T-cell (primary cell): ENCODE measurements around the gene PPM1M. TPM values are rescaled to one million over a fixed set of nuclear protein-coding genes. Genes with fewer than 3 reads are reported as not detected.

Source experiments
- ATAC-seq, 4 experiments: fragments of 200-7000 bp in 3 of 4; fragments of 150-1000 bp in 1 of 4; cut with Tn5 transposase; replicated peaks in 1 of 4; 1 replicate in 3 of 4; 2 replicates in 1 of 4; pipeline ENCODE4 v1.10.0; 2021; ENCODE audit warnings: moderate library complexity in 3 of 4, mild to moderate bottlenecking in 2 of 4, moderate number of reproducible peaks in 1 of 4
- CTCF ChIA-PET, 2 donors: fragments of 300-600 bp; sonication (Branson Sonifier 250); formaldehyde crosslinking; loops; one replicate each; lab custom pipeline; 2022; ENCODE audit warnings: antibody characterized with exemption in 2 of 2; lab: Charles Lee
- POLR2A ChIA-PET, 2 donors: fragments of 300-600 bp; sonication (Branson Sonifier 250); formaldehyde crosslinking; loops; one replicate each; lab custom pipeline; 2022; ENCODE audit warnings: antibody characterized with exemption in 2 of 2; lab: Charles Lee
- DNase-seq, 35 experiments: peaks; one replicate each; pipeline versions ENCODE4 v3.0.0 to v3.0.0-alpha.2; 2013 to 2023
- H3K27ac ChIP-seq: one replicate; pipeline ENCODE4 v1.5.1; 2013; ENCODE audit warnings: low read length
- H3K27me3 ChIP-seq, 2 experiments: replicated peaks in 1 of 2; 1 replicate in 1 of 2; 2 replicates in 1 of 2; pipeline versions ENCODE4 v1.6.1 to v1.7.0; 2013; ENCODE audit warnings: low read length in 1 of 2, mixed read lengths in 1 of 2; ENCODE audit not compliant: control insufficient read depth in 2 of 2, insufficient read depth in 2 of 2; ENCODE audit errors: extremely low read depth in 1 of 2
- H3K36me3 ChIP-seq, 2 donors: 1 replicate in 1 of 2; 2 replicates in 1 of 2; pipeline versions ENCODE4 v1.6.1 to v1.7.0; 2013; ENCODE audit warnings: low read length in 1 of 2; ENCODE audit not compliant: control insufficient read depth in 2 of 2, insufficient read depth in 1 of 2; ENCODE audit errors: extremely low read depth in 1 of 2
- H3K4me1 ChIP-seq, 2 experiments: 1 replicate in 1 of 2; 2 replicates in 1 of 2; pipeline versions ENCODE4 v1.6.1 to v1.7.0; 2013; ENCODE audit warnings: low read length in 2 of 2, mixed read lengths in 1 of 2; ENCODE audit not compliant: insufficient read depth in 2 of 2, control insufficient read depth in 1 of 2; ENCODE audit errors: extremely low read depth in 1 of 2
- H3K4me3 ChIP-seq, 2 donors: 1 replicate in 1 of 2; 2 replicates in 1 of 2; pipeline versions ENCODE4 v1.5.1 to v1.7.0; 2013; ENCODE audit warnings: mild to moderate bottlenecking in 2 of 2, low read length in 1 of 2, moderate library complexity in 1 of 2; ENCODE audit not compliant: control insufficient read depth in 1 of 2; ENCODE audit errors: extremely low read depth in 1 of 2
- H3K9me3 ChIP-seq: 2 replicates; pipeline ENCODE4 v1.7.0; 2013
- H3K27ac Mint-ChIP-seq, 2 donors: one replicate each; pipeline ENCODE4 v1.8.0; 2020 to 2021; ENCODE audit warnings: mild to moderate bottlenecking in 2 of 2, mixed read lengths in 2 of 2
- H3K27me3 Mint-ChIP-seq, 2 donors: one replicate each; pipeline ENCODE4 v1.8.0; 2021 to 2022; ENCODE audit warnings: mixed read lengths in 2 of 2
- H3K36me3 Mint-ChIP-seq: one replicate; pipeline ENCODE4 v1.8.0; 2021; ENCODE audit warnings: mixed read lengths
- H3K4me1 Mint-ChIP-seq, 3 donors: one replicate each; pipeline ENCODE4 v1.8.0; 2020 to 2022; ENCODE audit warnings: mixed read lengths in 3 of 3, mild to moderate bottlenecking in 1 of 3
- H3K4me3 Mint-ChIP-seq, 3 donors: one replicate each; pipeline ENCODE4 v1.8.0; 2020 to 2022; ENCODE audit warnings: mild to moderate bottlenecking in 3 of 3, mixed read lengths in 3 of 3, moderate library complexity in 3 of 3
- H3K9me3 Mint-ChIP-seq, 3 donors: one replicate each; pipeline ENCODE4 v1.8.0; 2020 to 2022; ENCODE audit warnings: mixed read lengths in 3 of 3
- WGBS: methylation state at CpG from one replicate; pipeline ENCODE4 v1.1.5; 2013; ENCODE audit warnings: missing lambda C conversion rate; ENCODE audit not compliant: insufficient coverage; 5-methylcytosine and 5-hydroxymethylcytosine counted together
- total RNA-seq, 35 experiments: library from RNA in 6 of 35; stranded (reverse) in 6 of 35; fragments of 120-200 nt in 1 of 35; gene quantifications; one replicate each; pipeline versions ENCODE4 v1.2.1 to v1.2.4 and lab custom pipeline; 2013 to 2026

PPM1M gene
- total RNA-seq, 5 donors from 2014 or later (not counting 1 experiment from before 2014, with no cell fraction given), result 63.4 to 78.1 (median 73.4) TPM

DNA sequence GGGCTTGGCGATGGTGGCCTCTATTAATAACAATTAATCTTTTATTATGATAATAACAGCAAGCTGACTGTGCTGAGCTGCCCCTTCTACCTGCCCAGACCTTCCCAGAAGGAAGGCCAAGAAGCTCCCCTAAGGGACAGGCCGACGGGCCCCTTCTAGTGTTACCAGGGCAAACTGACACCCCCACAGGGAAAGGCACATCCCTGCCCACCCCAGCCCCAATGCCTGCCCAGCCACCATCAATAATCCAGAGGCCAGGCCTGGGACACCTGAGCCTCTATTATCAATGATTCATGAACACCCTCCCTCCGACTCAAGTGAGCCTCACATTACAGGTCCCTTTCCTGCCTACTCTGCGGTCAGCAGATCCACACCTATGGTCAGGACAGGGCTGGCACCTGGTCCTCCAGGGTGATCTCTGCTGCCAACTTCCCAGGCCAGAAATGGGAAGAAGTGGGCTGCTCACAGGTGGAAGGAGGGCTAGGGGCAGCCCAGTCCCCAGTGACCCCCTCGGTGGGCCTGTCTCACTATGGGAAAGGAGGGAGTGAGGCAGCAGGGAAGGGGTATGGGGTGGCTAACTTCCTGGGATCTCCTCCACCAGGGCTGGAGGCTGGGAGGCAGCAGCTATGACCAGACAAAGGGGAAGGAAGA, 8.4 kb upstream of the PPM1M start:
- H3K4me3 ChIP-seq, result peak overlapping the region; percentile 1 to 29
- DNase-seq (no peak), ATAC-seq (no peak)
- WGBS, result 94% methylated on average over 3 of the region's 6 CpGs
- peaks cover 3 to 42% of the 10 kb centered on the region in 2 donors for H3K36me3 ChIP-seq
- Mint-ChIP-seq H3K4me3 (peak overlapping the region; percentile 72 to 97 (median 91)), H3K9me3 (no peaks in the 10 kb centered on the region), H3K36me3 (peaks cover 11% of the 10 kb centered on the region), H3K4me1 (peaks cover 80 to 88% (median 85%) of the 10 kb centered on the region in 3 donors), H3K27ac (peak overlapping the region; percentile 66 to 86), H3K27me3 (no peaks in the 10 kb centered on the region)
- POLR2A ChIA-PET, result interaction anchor here in 1 of 2 donors (0.6 kb wide), 1 partner anchor 17 kb away, joined by 5 read pairs; no protein-coding TSS in a partner anchor
- H3K27me3 ChIP-seq, result no peaks in the 10 kb centered on the region
- H3K27ac ChIP-seq, result peak overlapping the region; percentile 20
- CTCF ChIA-PET, result interaction anchor here (0.6 to 1.5 kb wide), 2 partner anchors 16 to 98 kb away, joined by 3 to 8 read pairs; no protein-coding TSS in a partner anchor
- H3K4me1 ChIP-seq, result peaks cover 52 to 87% of the 10 kb centered on the region in 2 experiments
- H3K9me3 ChIP-seq, result no peaks in the 10 kb centered on the region

DNA sequence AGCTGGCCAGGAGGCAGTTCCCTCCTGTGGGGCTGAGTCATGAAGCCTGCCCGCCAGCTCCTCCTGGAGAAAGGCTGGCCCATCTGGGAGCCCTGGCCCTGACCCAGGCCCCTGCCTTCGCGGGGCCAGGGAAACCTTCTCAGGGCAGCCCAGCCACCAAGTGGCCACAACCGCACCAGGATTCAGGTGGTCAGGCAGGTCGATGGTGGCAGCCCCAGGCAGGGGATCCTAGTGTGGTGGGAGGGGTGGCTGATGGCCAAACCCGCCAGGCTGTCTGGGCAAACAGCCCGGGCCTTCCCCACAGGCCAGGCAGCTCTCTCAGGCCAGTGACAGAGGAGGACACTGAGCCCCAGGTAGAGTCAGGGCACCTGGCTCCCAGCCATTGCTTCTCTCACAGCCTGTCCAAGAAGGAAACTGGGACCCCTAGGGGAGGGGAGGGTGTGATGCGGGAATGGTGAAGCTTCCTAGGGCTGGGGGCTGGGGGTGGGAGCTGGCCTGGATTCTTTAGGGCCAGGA, 7.8 kb upstream of the PPM1M start:
- H3K36me3 Mint-ChIP-seq, result peaks cover 11% of the 10 kb centered on the region
- H3K4me3 Mint-ChIP-seq, result peak overlapping the region; percentile 91 to 98 (median 97)
- Histone ChIP-seq H3K36me3 (peaks cover 3 to 37% of the 10 kb centered on the region in 2 donors), H3K27me3 (no peaks in the 10 kb centered on the region), H3K4me1 (peaks cover 50 to 81% of the 10 kb centered on the region in 2 experiments), H3K27ac (peak overlapping the region; percentile 25), H3K9me3 (no peaks in the 10 kb centered on the region), H3K4me3 (peak overlapping the region; percentile 84 to 99)
- ATAC-seq, result no peak
- H3K27ac Mint-ChIP-seq, result peak overlapping the region; percentile 95
- H3K4me1 Mint-ChIP-seq, result peaks cover 77 to 85% (median 81%) of the 10 kb centered on the region in 3 donors
- no peaks in the 10 kb centered on the region for H3K9me3 Mint-ChIP-seq
- H3K27me3 Mint-ChIP-seq, result no peaks in the 10 kb centered on the region
- no peak for DNase-seq
- 54% methylated on average over 6 of the region's 8 CpGs for WGBS
- ChIA-PET POLR2A (interaction anchor here in 1 of 2 donors (0.6 kb wide), 1 partner anchor 16 kb away, joined by 5 read pairs; no protein-coding TSS in a partner anchor), CTCF (interaction anchor here (0.6 to 1.8 kb wide), 5 partner anchors 15 to 101 kb away, joined by 3 to 8 read pairs (median 5); partner anchors contain the start of gene WDR82 (in 1 of the 2))

GRCh38 chr3:52238193-52238760, 7.3 kb upstream of the PPM1M start:
- Mint-ChIP-seq H3K9me3 (no peaks in the 10 kb centered on the region), H3K36me3 (peaks cover 11% of the 10 kb centered on the region), H3K4me1 (peaks cover 74 to 83% (median 79%) of the 10 kb centered on the region in 3 donors), H3K27me3 (no peaks in the 10 kb centered on the region), H3K27ac (peak overlapping the region; percentile 95), H3K4me3 (peak overlapping the region; percentile 91 to 98 (median 97))
- under 1% methylated on average over 8 of the region's 11 CpGs for WGBS
- Histone ChIP-seq H3K4me3 (peak overlapping the region; percentile 84 to 99), H3K27ac (peak overlapping the region; percentile 25), H3K27me3 (no peaks in the 10 kb centered on the region), H3K4me1 (peaks cover 47 to 76% of the 10 kb centered on the region in 2 experiments), H3K36me3 (peaks cover 3 to 31% of the 10 kb centered on the region in 2 donors), H3K9me3 (no peaks in the 10 kb centered on the region)
- POLR2A ChIA-PET, result interaction anchor here (0.6 to 1.0 kb wide), 3 partner anchors 15 to 39 kb away, joined by 3 to 5 read pairs (median 4); no protein-coding TSS in a partner anchor
- ATAC-seq (no peak), DNase-seq (no peak)
- CTCF ChIA-PET, result interaction anchor here in 1 of 2 donors (0.7 to 1.8 kb wide), 8 partner anchors 15 to 101 kb away, joined by 3 to 8 read pairs (median 4); partner anchors contain the start of gene WDR82

DNA sequence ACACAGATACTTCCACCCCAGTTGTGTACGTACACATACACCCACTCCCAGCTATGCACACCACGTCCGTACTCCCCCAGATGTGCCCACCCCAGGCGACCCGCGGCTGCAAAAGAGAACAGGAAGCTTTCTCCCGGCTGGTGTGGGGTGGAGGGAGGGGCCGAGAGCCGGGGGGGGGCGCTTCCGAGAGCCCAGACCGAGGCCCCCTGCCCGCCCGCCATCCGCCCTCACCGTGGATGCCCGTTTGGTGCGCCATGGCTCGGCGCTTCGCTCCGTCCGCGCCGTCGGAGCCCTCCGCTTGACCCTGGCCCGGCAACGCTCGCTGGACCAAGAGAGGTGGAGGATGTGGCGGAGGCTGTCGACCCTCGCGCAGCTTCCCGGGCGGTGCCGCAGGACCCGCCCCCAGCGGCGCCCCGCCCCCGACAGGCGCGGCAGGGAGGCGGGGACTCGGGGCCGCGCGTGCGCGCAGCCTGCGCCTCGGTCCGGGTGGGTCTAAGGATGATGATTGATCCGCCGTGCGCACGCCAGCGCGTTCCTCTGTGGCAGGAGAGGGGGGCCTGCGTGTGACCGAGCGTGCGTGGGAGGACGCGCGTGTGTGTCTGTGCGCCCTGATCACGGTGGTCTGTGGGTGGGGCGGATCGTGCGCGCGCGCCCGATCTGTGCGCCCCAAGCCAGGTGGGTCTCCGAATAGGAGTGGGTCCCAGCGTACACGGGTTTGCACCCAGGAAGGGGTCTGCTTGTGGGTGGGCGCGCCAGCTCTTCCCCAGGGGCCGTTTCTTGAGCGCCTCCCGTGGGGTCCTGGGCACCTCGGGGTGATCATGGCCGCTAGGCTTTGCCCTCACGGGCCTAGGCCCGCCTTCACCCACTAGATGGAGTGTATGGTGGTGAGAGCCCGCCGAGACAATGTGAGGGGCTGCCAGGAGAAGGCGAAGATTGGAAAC, 6.5 kb upstream of the PPM1M start, which contains the start of gene TWF2:
TWF2 (minus strand) TSS at position 398 of the 941 bp plus-strand sequence; CDS start at position 256, 142 bp downstream.
- Mint-ChIP-seq H3K27ac (peak within 1 kb of the TSS; percentile 95), H3K9me3 (no peaks in the 10 kb centered on the region), H3K4me1 (peaks cover 78 to 85% (median 80%) of the 10 kb centered on the region in 3 donors), H3K36me3 (peaks cover 8% of the 10 kb centered on the region), H3K4me3 (peak within 1 kb of the TSS; percentile 91 to 98 (median 97)), H3K27me3 (no peaks in the 10 kb centered on the region)
- Histone ChIP-seq H3K27me3 (no peaks in the 10 kb centered on the region), H3K9me3 (no peaks in the 10 kb centered on the region), H3K27ac (peak within 1 kb of the TSS; percentile 83), H3K4me1 (peaks cover 48 to 77% of the 10 kb centered on the region in 2 experiments), H3K36me3 (peaks cover 3 to 26% of the 10 kb centered on the region in 2 donors), H3K4me3 (peak within 1 kb of the TSS; percentile 84 to 99)
- ChIA-PET POLR2A (interaction anchor here (0.6 to 1.0 kb wide), 5 partner anchors 15 to 38 kb away, joined by 3 to 5 read pairs (median 4); no protein-coding TSS in a partner anchor), CTCF (interaction anchor here in 1 of 2 donors (0.6 to 1.8 kb wide), 8 partner anchors 15 to 100 kb away, joined by 3 to 8 read pairs (median 4); partner anchors contain the start of gene WDR82)
- DNase-seq (peak; percentile 73 to 93 (median 83)), ATAC-seq (peak; percentile 83 to 93 (median 88))
- under 1% methylated on average over 70 of the region's 92 CpGs for WGBS

DNA sequence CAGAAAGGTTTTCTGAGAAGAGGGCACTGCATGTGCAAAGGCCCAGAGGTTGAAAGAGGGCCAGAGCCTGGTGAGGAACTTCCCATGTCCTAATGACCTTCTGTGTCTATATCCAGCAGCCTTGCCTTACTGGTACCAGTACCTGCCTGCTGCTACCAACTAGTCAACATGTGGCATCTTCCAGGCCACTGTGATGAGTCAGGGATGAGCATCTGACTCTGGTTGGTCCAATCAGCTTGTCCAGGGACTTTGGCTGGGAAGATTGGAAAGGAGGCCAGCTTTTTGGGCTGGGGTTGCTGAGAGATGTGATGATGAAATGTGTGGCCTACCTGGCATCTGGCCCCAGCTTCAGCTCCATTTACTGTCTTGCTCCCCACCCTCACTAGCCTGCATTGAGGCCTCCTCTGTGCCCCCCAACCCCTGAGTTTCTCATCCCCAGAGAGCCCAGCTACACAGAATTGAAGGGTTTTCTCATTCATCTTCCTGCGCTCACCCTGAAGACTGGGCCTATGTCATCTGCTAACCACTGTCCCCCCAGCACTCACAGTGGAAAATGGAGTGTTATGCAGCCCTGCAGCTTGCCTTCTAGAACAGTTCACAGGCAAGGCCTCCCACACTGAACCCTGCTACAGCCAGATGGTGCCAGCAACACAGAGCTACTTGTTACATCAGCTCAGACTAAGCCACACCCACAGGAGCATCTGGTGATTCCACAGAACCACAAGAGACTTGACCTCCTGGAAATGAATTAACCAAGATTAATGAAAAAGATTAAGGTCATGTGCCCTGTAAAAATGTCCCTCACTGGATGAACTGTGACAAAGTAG, 5.3 kb upstream of the PPM1M start:
- Histone ChIP-seq H3K27me3 (no peaks in the 10 kb centered on the region), H3K36me3 (peaks cover 0 to 14% of the 10 kb centered on the region in 2 donors), H3K4me3 (peak overlapping the region; percentile 84 to 99), H3K9me3 (no peaks in the 10 kb centered on the region), H3K27ac (peak overlapping the region; percentile 83), H3K4me1 (peaks cover 54 to 77% of the 10 kb centered on the region in 2 experiments)
- POLR2A ChIA-PET, result interaction anchor here in 1 of 2 donors (0.5 to 1.6 kb wide), 3 partner anchors 12 to 37 kb away, joined by 3 to 4 read pairs (median 4); no protein-coding TSS in a partner anchor
- Mint-ChIP-seq H3K36me3 (peaks cover 4% of the 10 kb centered on the region), H3K27me3 (no peaks in the 10 kb centered on the region), H3K27ac (peak overlapping the region; percentile 89 to 91), H3K4me3 (peak overlapping the region; percentile 91 to 98 (median 97)), H3K9me3 (no peaks in the 10 kb centered on the region), H3K4me1 (peaks cover 81 to 87% (median 84%) of the 10 kb centered on the region in 3 donors)
- DNase-seq, result peak in 11 of 35 experiments; percentile 29 to 67 (median 42)
- CTCF ChIA-PET, result interaction anchor here (0.6 to 1.8 kb wide), 11 partner anchors 9 to 173 kb away, joined by 3 to 15 read pairs (median 4); partner anchors contain the start of gene WDR82 (in 1 of the 2)
- 71% methylated on average over 1 of the region's 1 CpG for WGBS
- peak in 2 of 4 experiments; percentile 10 to 17 for ATAC-seq
